WTC11 (cell line): Measurements from ENCODE around the gene GRAMD1A. TPM values are rescaled to one million over a fixed set of nuclear protein-coding genes. Genes with fewer than 3 reads are reported as not detected.

Experiments used
- ATAC-seq: fragments of 200-7000 bp; cut with Tn5 transposase; 2 replicates; pipeline ENCODE4 v1.10.0; 2021; ENCODE audit warnings: mild to moderate bottlenecking, moderate library complexity
- CTCF ChIA-PET: fragments of 300-600 bp; sonication (Branson Sonifier 250); formaldehyde crosslinking; loops from one replicate; lab custom pipeline; 2021; ENCODE audit warnings: antibody characterized with exemption; lab: Charles Lee
- POLR2A ChIA-PET: fragments of 350-600 bp; sonication (Branson Sonifier 250); formaldehyde crosslinking; loops from one replicate; lab custom pipeline; 2021; ENCODE audit warnings: antibody characterized with exemption; lab: Charles Lee
- DNase-seq: peaks from one replicate; pipeline ENCODE4 v3.0.0; 2021; ENCODE audit warnings: low spot score
- H3K27ac Mint-ChIP-seq: 2 replicates; pipeline ENCODE4 v1.8.0; 2021; ENCODE audit warnings: mixed read lengths
- H3K27me3 Mint-ChIP-seq: 2 replicates; pipeline ENCODE4 v1.8.0; 2021; ENCODE audit warnings: low read depth, mild to moderate bottlenecking, moderate library complexity, mixed read lengths
- H3K36me3 Mint-ChIP-seq: 2 replicates; pipeline ENCODE4 v1.8.0; 2021; ENCODE audit warnings: mixed read lengths
- H3K4me1 Mint-ChIP-seq: 2 replicates; pipeline ENCODE4 v1.8.0; 2022; ENCODE audit warnings: mixed read lengths
- H3K4me3 Mint-ChIP-seq: 2 replicates; pipeline ENCODE4 v1.8.0; 2021; ENCODE audit warnings: mild to moderate bottlenecking, moderate library complexity, mixed read lengths
- H3K9me3 Mint-ChIP-seq: 2 replicates; pipeline ENCODE4 v1.8.0; 2021; ENCODE audit warnings: mixed read lengths
- ATF1 ChIP-seq: sonication (generic); formaldehyde crosslinking; IDR thresholded peaks from 2 replicates; pipeline ENCODE4 v1.8.1; 2023; ENCODE audit warnings: mild to moderate bottlenecking, moderate library complexity, missing genetic modification reagents
- CREM ChIP-seq: sonication (generic); formaldehyde crosslinking; IDR thresholded peaks from 2 replicates; pipeline ENCODE4 v1.8.1; 2022; ENCODE audit warnings: mild to moderate bottlenecking, missing genetic modification reagents, moderate library complexity
- EMX1 ChIP-seq: fragments of 250-450 bp; sonication (Bioruptor Pico); IDR thresholded peaks from 2 replicates; pipeline ENCODE4 v1.8.0; 2021; ENCODE audit warnings: mild to moderate bottlenecking
- FOXJ3 ChIP-seq: sonication (generic); formaldehyde crosslinking; IDR thresholded peaks from 2 replicates; pipeline ENCODE4 v1.9.0; 2021; ENCODE audit warnings: missing genetic modification reagents, mild to moderate bottlenecking, borderline replicate concordance
- GABPB1 ChIP-seq: sonication (generic); formaldehyde crosslinking; IDR thresholded peaks from 2 replicates; pipeline ENCODE4 v1.8.1; 2023; ENCODE audit warnings: mild to moderate bottlenecking, missing genetic modification reagents
- GRHL2 ChIP-seq: fragments of 250-450 bp; sonication (Bioruptor Pico); IDR thresholded peaks from 2 replicates; pipeline ENCODE4 v1.8.0; 2022; ENCODE audit warnings: mild to moderate bottlenecking, moderate library complexity; ENCODE audit not compliant: insufficient replicate concordance, severe bottlenecking
- HMGA2 ChIP-seq: fragments of 250-450 bp; sonication (Bioruptor Pico); IDR thresholded peaks from 2 replicates; pipeline ENCODE4 v1.4.0; 2021; ENCODE audit warnings: mild to moderate bottlenecking, moderate library complexity
- KAT7 ChIP-seq: sonication (generic); formaldehyde crosslinking; IDR thresholded peaks from 2 replicates; pipeline ENCODE4 v1.8.1; 2023; ENCODE audit warnings: missing genetic modification reagents, mild to moderate bottlenecking, borderline replicate concordance
- MYBL2 ChIP-seq: sonication (generic); formaldehyde crosslinking; IDR thresholded peaks from 2 replicates; pipeline ENCODE4 v1.8.1; 2023; ENCODE audit warnings: mild to moderate bottlenecking, moderate library complexity, missing genetic modification reagents
- NFE2L1 ChIP-seq: sonication (generic); formaldehyde crosslinking; IDR thresholded peaks from 2 replicates; pipeline ENCODE4 v1.8.1; 2023; ENCODE audit warnings: missing genetic modification reagents
- OVOL2 ChIP-seq: fragments of 250-450 bp; sonication (Bioruptor Pico); IDR thresholded peaks from 2 replicates; pipeline ENCODE4 v1.9.0; 2021; ENCODE audit warnings: mild to moderate bottlenecking, borderline replicate concordance
- PRRX2 ChIP-seq: fragments of 250-450 bp; sonication (Bioruptor Pico); IDR thresholded peaks from 2 replicates; pipeline ENCODE4 v1.8.0; 2021; ENCODE audit warnings: mild to moderate bottlenecking
- TCF7 ChIP-seq: sonication (generic); formaldehyde crosslinking; IDR thresholded peaks from 2 replicates; pipeline ENCODE4 v1.8.0; 2022; ENCODE audit warnings: mild to moderate bottlenecking, low read depth, missing genetic modification reagents, moderate library complexity
- TEAD1 ChIP-seq: sonication (generic); formaldehyde crosslinking; IDR thresholded peaks from 2 replicates; pipeline ENCODE4 v1.8.0; 2022; ENCODE audit warnings: mild to moderate bottlenecking, missing genetic modification reagents
- ZNF121 ChIP-seq: sonication (generic); formaldehyde crosslinking; IDR thresholded peaks from 2 replicates; pipeline ENCODE4 v1.8.0; 2023; ENCODE audit warnings: missing genetic modification reagents
- ZNF138 ChIP-seq: sonication (generic); formaldehyde crosslinking; conservative IDR thresholded peaks from 2 replicates; pipeline ENCODE4 v1.8.1; 2022; ENCODE audit warnings: mild to moderate bottlenecking, moderate library complexity, missing genetic modification reagents
- ZNF232 ChIP-seq: sonication (generic); formaldehyde crosslinking; IDR thresholded peaks from 2 replicates; pipeline ENCODE4 v1.8.0; 2022; ENCODE audit warnings: mild to moderate bottlenecking, missing genetic modification reagents
- ZNF317 ChIP-seq: sonication (generic); formaldehyde crosslinking; IDR thresholded peaks from 2 replicates; pipeline ENCODE4 v1.8.1; 2023; ENCODE audit warnings: low read depth, mild to moderate bottlenecking, moderate library complexity, missing genetic modification reagents, borderline replicate concordance
- ZNF671 ChIP-seq: fragments of 250-450 bp; sonication (Bioruptor Pico); IDR thresholded peaks from 2 replicates; pipeline ENCODE4 v1.8.0; 2021; ENCODE audit warnings: mild to moderate bottlenecking
- total RNA-seq: library from RNA; stranded (reverse); gene quantifications from 3 replicates; pipeline ENCODE4 v1.2.3, GENCODE V29; 2021
- TF ChIP-seq, protein P1 (sequence below): sonication (generic); formaldehyde crosslinking; IDR thresholded peaks from 2 replicates; pipeline ENCODE4 v1.8.0; 2022; ENCODE audit warnings: mild to moderate bottlenecking, missing genetic modification reagents
- TF ChIP-seq, protein P2 (sequence below): sonication (generic); formaldehyde crosslinking; IDR thresholded peaks from 2 replicates; pipeline ENCODE4 v1.8.1; 2023; ENCODE audit warnings: mild to moderate bottlenecking, missing genetic modification reagents, moderate library complexity
- TF ChIP-seq, protein P3 (sequence below): sonication (generic); formaldehyde crosslinking; IDR thresholded peaks from 2 replicates; pipeline ENCODE4 v1.8.0; 2022; ENCODE audit warnings: missing genetic modification reagents
- TF ChIP-seq, protein P4 (sequence below): sonication (generic); formaldehyde crosslinking; IDR thresholded peaks from 2 replicates; pipeline ENCODE4 v1.8.0; 2022; ENCODE audit warnings: mild to moderate bottlenecking, missing genetic modification reagents
- TF ChIP-seq, protein P5 (sequence below): sonication (generic); formaldehyde crosslinking; IDR thresholded peaks from 2 replicates; pipeline ENCODE4 v1.8.1; 2022; ENCODE audit warnings: low read depth, mild to moderate bottlenecking, moderate library complexity, missing genetic modification reagents, borderline replicate concordance
- TF ChIP-seq, protein P6 (sequence below): sonication (generic); formaldehyde crosslinking; conservative IDR thresholded peaks from 2 replicates; pipeline ENCODE4 v1.8.1; 2023; ENCODE audit warnings: mild to moderate bottlenecking, low read depth, missing genetic modification reagents, moderate library complexity

GRAMD1A gene
- total RNA-seq, 1 experiment from 2014 or later, result 389 TPM

DNA sequence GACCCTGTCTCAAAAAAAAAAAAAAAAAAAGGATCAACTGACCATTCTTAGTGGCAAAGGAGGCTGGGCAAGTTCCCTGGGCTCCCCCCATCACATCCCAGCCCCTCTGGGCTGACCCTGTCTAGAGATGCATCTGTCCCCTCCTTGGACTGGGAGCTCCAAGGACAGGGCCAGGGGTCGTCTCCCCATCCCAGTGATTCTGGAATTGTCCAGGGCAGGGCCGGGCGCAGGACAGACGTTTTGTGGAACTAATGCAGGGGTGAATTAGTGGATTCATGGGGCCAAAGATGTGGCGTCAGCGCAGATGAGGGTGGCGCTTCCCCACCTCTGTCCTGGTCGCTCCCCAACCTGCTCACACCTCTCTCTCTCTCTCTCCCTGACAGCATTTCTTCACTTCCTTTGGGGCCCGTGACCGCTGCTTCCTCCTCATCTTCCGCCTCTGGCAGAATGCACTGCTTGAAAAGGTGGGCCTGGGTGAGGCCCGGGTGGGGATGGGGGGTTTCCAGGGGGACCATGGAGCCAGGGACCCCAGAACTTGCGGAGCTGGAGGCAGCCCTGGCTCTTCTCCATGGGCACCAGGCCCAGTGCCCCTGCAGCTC, 11.1 kb downstream of the GRAMD1A start:
- peaks cover 19% of the 10 kb centered on the region for H3K4me1 Mint-ChIP-seq
- no peak overlapping the region for H3K4me3 Mint-ChIP-seq
- DNase-seq (no peak), ATAC-seq (no peak)
- CTCF ChIA-PET, result interaction anchor here (0.7 to 3.4 kb wide), 4 partner anchors 11 to 173 kb away, joined by 3 to 25 read pairs (median 6); no protein-coding TSS in a partner anchor
- no peaks in the 10 kb centered on the region for H3K9me3 Mint-ChIP-seq
- TF ChIP-seq, protein P1, sequence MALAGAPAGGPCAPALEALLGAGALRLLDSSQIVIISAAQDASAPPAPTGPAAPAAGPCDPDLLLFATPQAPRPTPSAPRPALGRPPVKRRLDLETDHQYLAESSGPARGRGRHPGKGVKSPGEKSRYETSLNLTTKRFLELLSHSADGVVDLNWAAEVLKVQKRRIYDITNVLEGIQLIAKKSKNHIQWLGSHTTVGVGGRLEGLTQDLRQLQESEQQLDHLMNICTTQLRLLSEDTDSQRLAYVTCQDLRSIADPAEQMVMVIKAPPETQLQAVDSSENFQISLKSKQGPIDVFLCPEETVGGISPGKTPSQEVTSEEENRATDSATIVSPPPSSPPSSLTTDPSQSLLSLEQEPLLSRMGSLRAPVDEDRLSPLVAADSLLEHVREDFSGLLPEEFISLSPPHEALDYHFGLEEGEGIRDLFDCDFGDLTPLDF (CRISPR knock-in tag), result no peak
- no peak for TF ChIP-seq ATF1
- TF ChIP-seq ZNF317 (CRISPR knock-in tag), result no peak
- no peak for TF ChIP-seq TCF7
- TF ChIP-seq GRHL2 (CRISPR knock-in tag), result no peak
- no peak for TF ChIP-seq HMGA2 (CRISPR knock-in tag)
- TF ChIP-seq KAT7 (CRISPR knock-in tag), result no peak
- no peak for TF ChIP-seq OVOL2
- TF ChIP-seq, protein P2, sequence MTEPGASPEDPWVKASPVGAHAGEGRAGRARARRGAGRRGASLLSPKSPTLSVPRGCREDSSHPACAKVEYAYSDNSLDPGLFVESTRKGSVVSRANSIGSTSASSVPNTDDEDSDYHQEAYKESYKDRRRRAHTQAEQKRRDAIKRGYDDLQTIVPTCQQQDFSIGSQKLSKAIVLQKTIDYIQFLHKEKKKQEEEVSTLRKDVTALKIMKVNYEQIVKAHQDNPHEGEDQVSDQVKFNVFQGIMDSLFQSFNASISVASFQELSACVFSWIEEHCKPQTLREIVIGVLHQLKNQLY (CRISPR knock-in tag), result no peak
- no peak for TF ChIP-seq FOXJ3
- no peak for TF ChIP-seq ZNF138 (CRISPR knock-in tag)
- TF ChIP-seq, protein P3, sequence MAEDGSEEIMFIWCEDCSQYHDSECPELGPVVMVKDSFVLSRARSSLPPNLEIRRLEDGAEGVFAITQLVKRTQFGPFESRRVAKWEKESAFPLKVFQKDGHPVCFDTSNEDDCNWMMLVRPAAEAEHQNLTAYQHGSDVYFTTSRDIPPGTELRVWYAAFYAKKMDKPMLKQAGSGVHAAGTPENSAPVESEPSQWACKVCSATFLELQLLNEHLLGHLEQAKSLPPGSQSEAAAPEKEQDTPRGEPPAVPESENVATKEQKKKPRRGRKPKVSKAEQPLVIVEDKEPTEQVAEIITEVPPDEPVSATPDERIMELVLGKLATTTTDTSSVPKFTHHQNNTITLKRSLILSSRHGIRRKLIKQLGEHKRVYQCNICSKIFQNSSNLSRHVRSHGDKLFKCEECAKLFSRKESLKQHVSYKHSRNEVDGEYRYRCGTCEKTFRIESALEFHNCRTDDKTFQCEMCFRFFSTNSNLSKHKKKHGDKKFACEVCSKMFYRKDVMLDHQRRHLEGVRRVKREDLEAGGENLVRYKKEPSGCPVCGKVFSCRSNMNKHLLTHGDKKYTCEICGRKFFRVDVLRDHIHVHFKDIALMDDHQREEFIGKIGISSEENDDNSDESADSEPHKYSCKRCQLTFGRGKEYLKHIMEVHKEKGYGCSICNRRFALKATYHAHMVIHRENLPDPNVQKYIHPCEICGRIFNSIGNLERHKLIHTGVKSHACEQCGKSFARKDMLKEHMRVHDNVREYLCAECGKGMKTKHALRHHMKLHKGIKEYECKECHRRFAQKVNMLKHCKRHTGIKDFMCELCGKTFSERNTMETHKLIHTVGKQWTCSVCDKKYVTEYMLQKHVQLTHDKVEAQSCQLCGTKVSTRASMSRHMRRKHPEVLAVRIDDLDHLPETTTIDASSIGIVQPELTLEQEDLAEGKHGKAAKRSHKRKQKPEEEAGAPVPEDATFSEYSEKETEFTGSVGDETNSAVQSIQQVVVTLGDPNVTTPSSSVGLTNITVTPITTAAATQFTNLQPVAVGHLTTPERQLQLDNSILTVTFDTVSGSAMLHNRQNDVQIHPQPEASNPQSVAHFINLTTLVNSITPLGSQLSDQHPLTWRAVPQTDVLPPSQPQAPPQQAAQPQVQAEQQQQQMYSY (CRISPR knock-in tag), result no peak
- no peak for TF ChIP-seq EMX1 (CRISPR knock-in tag)
- TF ChIP-seq, protein P4, sequence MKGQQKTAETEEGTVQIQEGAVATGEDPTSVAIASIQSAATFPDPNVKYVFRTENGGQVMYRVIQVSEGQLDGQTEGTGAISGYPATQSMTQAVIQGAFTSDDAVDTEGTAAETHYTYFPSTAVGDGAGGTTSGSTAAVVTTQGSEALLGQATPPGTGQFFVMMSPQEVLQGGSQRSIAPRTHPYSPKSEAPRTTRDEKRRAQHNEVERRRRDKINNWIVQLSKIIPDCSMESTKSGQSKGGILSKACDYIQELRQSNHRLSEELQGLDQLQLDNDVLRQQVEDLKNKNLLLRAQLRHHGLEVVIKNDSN (CRISPR knock-in tag), result no peak
- TF ChIP-seq ZNF232 (CRISPR knock-in tag), result no peak
- no peak for TF ChIP-seq TEAD1 (CRISPR knock-in tag)
- peak overlapping the region; percentile 63; the same call in 1 of the 2 replicates for H3K27ac Mint-ChIP-seq
- peaks cover 75% of the 10 kb centered on the region for H3K36me3 Mint-ChIP-seq
- POLR2A ChIA-PET, result no interaction called here
- no peaks in the 10 kb centered on the region for H3K27me3 Mint-ChIP-seq

DNA sequence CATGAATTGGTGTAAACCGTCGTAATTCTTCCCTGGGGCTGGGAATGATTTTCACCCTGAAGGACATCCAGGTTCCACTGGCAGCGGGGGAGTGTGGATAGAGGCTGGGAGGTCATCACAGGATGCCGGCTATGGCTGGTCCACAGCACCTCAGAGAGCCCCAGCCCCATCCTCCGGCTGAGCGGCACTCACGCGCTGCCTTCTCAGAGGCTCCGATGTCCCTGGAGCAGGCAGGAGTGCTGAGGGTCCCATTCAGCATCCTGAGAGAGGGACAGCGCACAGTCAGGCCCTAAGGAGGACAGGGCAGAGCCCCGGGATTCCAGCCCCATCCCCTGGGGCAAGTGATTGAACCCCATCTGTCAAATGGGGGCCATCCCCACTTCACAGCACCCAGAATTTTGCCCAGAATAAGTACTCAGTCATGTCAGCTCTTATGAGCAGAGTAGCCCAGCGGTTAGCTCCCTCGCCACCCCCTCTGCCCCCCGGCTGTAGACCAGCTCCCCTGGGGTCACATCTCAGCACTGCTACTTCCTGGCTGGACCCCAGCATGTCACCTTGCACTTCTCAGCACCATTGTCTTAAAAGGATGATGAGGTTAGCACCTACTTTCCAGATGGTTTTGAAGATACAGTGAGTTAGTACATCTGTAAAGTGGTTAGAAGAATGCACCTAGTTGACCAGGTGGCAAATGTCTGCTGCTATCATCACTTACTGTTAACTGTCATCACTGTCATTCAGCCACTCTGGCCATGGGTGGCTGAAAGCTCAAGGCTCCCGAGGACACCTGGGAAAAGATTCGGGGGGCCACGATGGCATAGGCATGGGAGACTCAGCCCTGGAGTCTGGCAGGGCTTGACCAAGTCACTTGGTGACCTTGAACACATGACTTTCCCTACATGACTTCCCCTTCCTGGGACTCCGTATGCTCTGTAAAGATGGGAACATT, 11.9 kb downstream of the GRAMD1A start:
- peaks cover 12% of the 10 kb centered on the region for H3K4me1 Mint-ChIP-seq
- 0 out of 2 replicates have a peak overlapping the region, but pooled peaks have one; percentile 17 for H3K27ac Mint-ChIP-seq
- peaks cover 68% of the 10 kb centered on the region for H3K36me3 Mint-ChIP-seq
- POLR2A ChIA-PET, result interaction anchor here (1.7 kb wide), 1 partner anchor 9 kb away, joined by 4 read pairs; no protein-coding TSS in a partner anchor
- ATAC-seq, result no peak
- H3K4me3 Mint-ChIP-seq, result no peak overlapping the region
- H3K27me3 Mint-ChIP-seq, result no peaks in the 10 kb centered on the region
- no peaks in the 10 kb centered on the region for H3K9me3 Mint-ChIP-seq
- no peak for DNase-seq
- CTCF ChIA-PET, result interaction anchor here (0.6 to 3.4 kb wide), 10 partner anchors 8 to 173 kb away, joined by 3 to 25 read pairs (median 3); partner anchors contain the start of gene GRAMD1A
- TF ChIP-seq, protein P5, sequence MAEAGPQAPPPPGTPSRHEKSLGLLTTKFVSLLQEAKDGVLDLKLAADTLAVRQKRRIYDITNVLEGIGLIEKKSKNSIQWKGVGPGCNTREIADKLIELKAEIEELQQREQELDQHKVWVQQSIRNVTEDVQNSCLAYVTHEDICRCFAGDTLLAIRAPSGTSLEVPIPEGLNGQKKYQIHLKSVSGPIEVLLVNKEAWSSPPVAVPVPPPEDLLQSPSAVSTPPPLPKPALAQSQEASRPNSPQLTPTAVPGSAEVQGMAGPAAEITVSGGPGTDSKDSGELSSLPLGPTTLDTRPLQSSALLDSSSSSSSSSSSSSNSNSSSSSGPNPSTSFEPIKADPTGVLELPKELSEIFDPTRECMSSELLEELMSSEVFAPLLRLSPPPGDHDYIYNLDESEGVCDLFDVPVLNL (CRISPR knock-in tag), result no peak
- TF ChIP-seq, protein P6, sequence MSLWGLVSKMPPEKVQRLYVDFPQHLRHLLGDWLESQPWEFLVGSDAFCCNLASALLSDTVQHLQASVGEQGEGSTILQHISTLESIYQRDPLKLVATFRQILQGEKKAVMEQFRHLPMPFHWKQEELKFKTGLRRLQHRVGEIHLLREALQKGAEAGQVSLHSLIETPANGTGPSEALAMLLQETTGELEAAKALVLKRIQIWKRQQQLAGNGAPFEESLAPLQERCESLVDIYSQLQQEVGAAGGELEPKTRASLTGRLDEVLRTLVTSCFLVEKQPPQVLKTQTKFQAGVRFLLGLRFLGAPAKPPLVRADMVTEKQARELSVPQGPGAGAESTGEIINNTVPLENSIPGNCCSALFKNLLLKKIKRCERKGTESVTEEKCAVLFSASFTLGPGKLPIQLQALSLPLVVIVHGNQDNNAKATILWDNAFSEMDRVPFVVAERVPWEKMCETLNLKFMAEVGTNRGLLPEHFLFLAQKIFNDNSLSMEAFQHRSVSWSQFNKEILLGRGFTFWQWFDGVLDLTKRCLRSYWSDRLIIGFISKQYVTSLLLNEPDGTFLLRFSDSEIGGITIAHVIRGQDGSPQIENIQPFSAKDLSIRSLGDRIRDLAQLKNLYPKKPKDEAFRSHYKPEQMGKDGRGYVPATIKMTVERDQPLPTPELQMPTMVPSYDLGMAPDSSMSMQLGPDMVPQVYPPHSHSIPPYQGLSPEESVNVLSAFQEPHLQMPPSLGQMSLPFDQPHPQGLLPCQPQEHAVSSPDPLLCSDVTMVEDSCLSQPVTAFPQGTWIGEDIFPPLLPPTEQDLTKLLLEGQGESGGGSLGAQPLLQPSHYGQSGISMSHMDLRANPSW, result no peak
- TF ChIP-seq CREM (CRISPR knock-in tag) (no peak), ZNF671 (CRISPR knock-in tag) (no peak), MYBL2 (no peak), NFE2L1 (CRISPR knock-in tag) (no peak), GABPB1 (CRISPR knock-in tag) (no peak), PRRX2 (CRISPR knock-in tag) (no peak), ZNF121 (CRISPR knock-in tag) (no peak)
